Breast epithelium (tissue), 4 donors: ENCODE data around the gene GLIS1. TPM values are rescaled to one million over a fixed set of nuclear protein-coding genes. Genes with fewer than 3 reads are reported as not detected.
A peak's percentile ranks its signal among the peaks of the same experiment; 100 is the strongest.

Experiments
- DNase-seq, 2 donors: peaks; one replicate each; pipeline ENCODE4 v3.0.0-alpha.2; 2019; ENCODE audit warnings: low spot score in 2 of 2
- H3K27ac ChIP-seq, 2 donors: fragments of 200-600 bp; sonication (generic) in 1 of 2; one replicate each; pipeline ENCODE4 v1.5.1; 2016 to 2019; ENCODE audit warnings: mild to moderate bottlenecking in 1 of 2
- H3K27me3 ChIP-seq, 2 donors: fragments of 200-600 bp; sonication (generic) in 1 of 2; one replicate each; pipeline versions ENCODE4 v1.5.1 to v1.6.0; 2017 to 2019; ENCODE audit warnings: control low read depth in 1 of 2, mild to moderate bottlenecking in 1 of 2
- H3K36me3 ChIP-seq: fragments of 200-600 bp; one replicate; pipeline ENCODE4 v1.5.1; 2019
- H3K4me1 ChIP-seq, 2 donors: fragments of 200-600 bp; sonication (generic); one replicate each; pipeline ENCODE4 v1.5.1; 2016 to 2019; ENCODE audit warnings: control low read depth in 1 of 2
- H3K4me3 ChIP-seq, 3 donors: fragments of 200-600 bp; sonication (generic); 1 replicate in 2 of 3; 2 replicates in 1 of 3; pipeline ENCODE4 v1.5.1; 2016 to 2019; ENCODE audit warnings: mild to moderate bottlenecking in 3 of 3, moderate library complexity in 2 of 3
- H3K9me3 ChIP-seq, 2 donors: fragments of 200-600 bp; sonication (generic) in 1 of 2; one replicate each; pipeline ENCODE4 v1.5.1; 2016 to 2019; ENCODE audit warnings: control low read depth in 1 of 2
- CTCF ChIP-seq, 3 donors: fragments of 450-650 bp; IDR thresholded peaks; one replicate each; pipeline ENCODE4 v1.5.1; 2016 to 2017; ENCODE audit warnings: antibody characterized with exemption in 3 of 3, mild to moderate bottlenecking in 3 of 3, moderate library complexity in 3 of 3
- POLR2A ChIP-seq: fragments of 450-650 bp; IDR thresholded peaks from one replicate; pipeline ENCODE4 v1.6.1; 2016; ENCODE audit warnings: antibody characterized with exemption, mild to moderate bottlenecking, moderate library complexity
- POLR2AphosphoS5 ChIP-seq, 3 donors: sonication (generic); formaldehyde crosslinking; IDR thresholded peaks; one replicate each; pipeline ENCODE4 v1.6.1; 2017; ENCODE audit warnings: antibody characterized with exemption in 3 of 3
- intact Hi-C: fragments of 100-400 bp; cut with DNase I; formaldehyde crosslinking; loops from one replicate; pipeline ENCODE4 v1.15.1; 2023; ENCODE audit warnings: low total_unique reads
- total RNA-seq, 3 donors: library from RNA; depleted of rRNA; stranded (reverse); fragments of >200 nt; gene quantifications; one replicate each; pipeline ENCODE4 v1.1.0, GENCODE V29; 2016

Gene GLIS1
- total RNA-seq, 3 donors from 2014 or later: 0.16 to 2.0 (median 0.59) TPM

- TF ChIP-seq POLR2AphosphoS5 (IDR thresholded peaks at IDR 0.05) (no peak), POLR2A (no peak)
- H3K4me3 ChIP-seq: no peak overlapping the region
- peak in 1 of 2 donors; percentile 35 for DNase-seq
- H3K27me3 ChIP-seq: no peaks in the 10 kb centered on the region
- no peaks in the 10 kb centered on the region for H3K4me1 ChIP-seq
- H3K36me3 ChIP-seq: no peaks in the 10 kb centered on the region
- H3K27ac ChIP-seq: no peak overlapping the region
- intact Hi-C loops: no loop called here
- H3K9me3 ChIP-seq: no peaks in the 10 kb centered on the region
Observed at GRCh38 chr1:53576381-53576801, 162.6 kb downstream of the GLIS1 start.

- TF ChIP-seq POLR2A (no peak), POLR2AphosphoS5 (IDR thresholded peaks at IDR 0.05) (no peak), CTCF (IDR thresholded peaks at IDR 0.05) (no peak)
- no peaks in the 10 kb centered on the region for H3K9me3 ChIP-seq
- no peaks in the 10 kb centered on the region for H3K4me1 ChIP-seq
- H3K36me3 ChIP-seq: no peaks in the 10 kb centered on the region
- peak in 1 of 2 donors; percentile 19 for DNase-seq
- H3K4me3 ChIP-seq: no peak overlapping the region
- no peaks in the 10 kb centered on the region for H3K27me3 ChIP-seq
- H3K27ac ChIP-seq: no peak overlapping the region
- intact Hi-C loops: no loop called here
Observed at GRCh38 chr1:53575955-53576320, 163.0 kb downstream of the GLIS1 start.

GRCh38 chr1:53575141-53575954 is 163.6 kb downstream of the GLIS1 start:
- Histone ChIP-seq H3K27me3 (no peaks in the 10 kb centered on the region), H3K27ac (no peak overlapping the region), H3K9me3 (no peaks in the 10 kb centered on the region), H3K4me3 (no peak overlapping the region), H3K36me3 (no peaks in the 10 kb centered on the region), H3K4me1 (no peaks in the 10 kb centered on the region)
- intact Hi-C loops: no loop called here
- DNase-seq: peak in 1 of 2 donors; percentile 34
- TF ChIP-seq CTCF (IDR thresholded peaks at IDR 0.05) (no peak), POLR2A (no peak), POLR2AphosphoS5 (IDR thresholded peaks at IDR 0.05) (no peak)

- Histone ChIP-seq H3K9me3 (no peaks in the 10 kb centered on the region), H3K36me3 (no peaks in the 10 kb centered on the region), H3K27ac (no peak overlapping the region), H3K27me3 (no peaks in the 10 kb centered on the region), H3K4me1 (no peaks in the 10 kb centered on the region), H3K4me3 (no peak overlapping the region)
- no peak for TF ChIP-seq POLR2A
- no peak for TF ChIP-seq POLR2AphosphoS5 (IDR thresholded peaks at IDR 0.05)
- no peak for TF ChIP-seq CTCF (IDR thresholded peaks at IDR 0.05)
- intact Hi-C loops: no loop called here
- DNase-seq: peak in 1 of 2 donors; percentile 20
Observed at GRCh38 chr1:53574621-53575020, 164.3 kb downstream of the GLIS1 start.

- intact Hi-C loops: no loop called here
- Histone ChIP-seq H3K27me3 (no peaks in the 10 kb centered on the region), H3K27ac (no peak overlapping the region), H3K9me3 (no peaks in the 10 kb centered on the region), H3K4me3 (no peak overlapping the region), H3K36me3 (no peaks in the 10 kb centered on the region), H3K4me1 (no peaks in the 10 kb centered on the region)
- TF ChIP-seq POLR2AphosphoS5 (IDR thresholded peaks at IDR 0.05): no peak
- TF ChIP-seq POLR2A: no peak
- no peak for TF ChIP-seq CTCF (IDR thresholded peaks at IDR 0.05)
- peak in 1 of 2 donors; percentile 47 for DNase-seq
Observed at GRCh38 chr1:53573931-53574330, 165.0 kb downstream of the GLIS1 start.
